HG03196 (cell line): ENCODE results near the gene CPAMD8.
"Not testable (repeated sequence)": the region's sequence is repeated elsewhere in the genome, so short reads cannot be mapped to it uniquely, and the experiment has no call there.

Experiments
- ATAC-seq: cut with Tn5 transposase; IDR thresholded peaks from one replicate; pipeline ENCODE4 v1.9.1; 2021; ENCODE audit not compliant: unreplicated experiment

The CPAMD8 gene

DNA sequence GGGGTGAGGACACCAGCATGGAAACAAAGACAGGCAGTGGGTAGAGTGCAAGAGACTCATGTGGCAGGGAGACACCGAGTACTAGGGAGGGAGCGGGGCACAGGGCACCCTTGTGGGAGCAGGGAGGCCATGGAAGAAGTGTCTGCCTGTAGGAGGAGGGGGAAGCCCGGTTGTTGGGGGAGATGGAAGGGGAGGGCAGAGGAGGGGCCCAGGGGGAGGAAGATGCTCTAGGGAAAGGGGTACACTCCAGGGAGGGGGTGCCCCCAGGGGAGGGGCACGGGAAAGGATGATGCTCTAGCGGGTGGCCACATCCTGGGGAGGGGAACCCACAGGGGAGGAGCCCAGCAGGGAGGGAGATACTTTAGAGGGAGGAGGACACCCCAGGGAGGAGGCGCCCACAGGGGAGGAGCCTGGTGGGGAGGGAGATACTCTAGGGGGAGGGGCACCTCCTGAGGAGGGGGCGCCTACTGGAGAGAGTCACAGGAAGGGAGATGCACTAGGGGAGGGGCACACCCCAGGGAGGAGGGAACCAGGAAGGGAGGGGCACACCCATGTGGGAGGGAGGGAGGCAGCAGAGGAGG, 24.9 kb downstream of the CPAMD8 start:
- ATAC-seq = no peak

DNA sequence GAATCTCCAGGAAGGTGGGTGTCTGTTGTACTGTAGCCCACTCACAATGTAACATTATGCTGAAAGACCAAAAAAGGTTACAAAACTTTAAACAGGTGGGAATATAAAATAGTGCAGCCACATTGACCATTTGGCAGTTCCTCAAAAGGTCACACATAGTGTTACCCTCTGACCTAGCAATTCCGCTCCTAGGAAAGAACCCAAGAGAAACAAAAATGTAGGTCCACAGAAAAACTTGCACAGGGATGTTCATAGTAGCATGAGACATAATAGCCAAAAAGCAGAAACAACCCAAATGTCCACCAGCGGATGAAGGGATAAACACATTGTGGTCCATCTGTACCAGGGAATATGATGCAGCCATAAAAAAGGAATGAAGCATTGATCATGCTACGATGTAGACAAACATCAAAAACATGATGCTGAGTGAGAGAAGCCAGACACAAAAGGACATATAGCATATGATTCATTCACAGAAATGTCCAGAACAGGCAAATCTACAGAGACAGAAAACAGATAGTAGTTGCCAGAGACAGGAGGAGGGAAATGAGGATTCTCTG, 27.9 kb downstream of the CPAMD8 start:
- ATAC-seq = no peak

DNA sequence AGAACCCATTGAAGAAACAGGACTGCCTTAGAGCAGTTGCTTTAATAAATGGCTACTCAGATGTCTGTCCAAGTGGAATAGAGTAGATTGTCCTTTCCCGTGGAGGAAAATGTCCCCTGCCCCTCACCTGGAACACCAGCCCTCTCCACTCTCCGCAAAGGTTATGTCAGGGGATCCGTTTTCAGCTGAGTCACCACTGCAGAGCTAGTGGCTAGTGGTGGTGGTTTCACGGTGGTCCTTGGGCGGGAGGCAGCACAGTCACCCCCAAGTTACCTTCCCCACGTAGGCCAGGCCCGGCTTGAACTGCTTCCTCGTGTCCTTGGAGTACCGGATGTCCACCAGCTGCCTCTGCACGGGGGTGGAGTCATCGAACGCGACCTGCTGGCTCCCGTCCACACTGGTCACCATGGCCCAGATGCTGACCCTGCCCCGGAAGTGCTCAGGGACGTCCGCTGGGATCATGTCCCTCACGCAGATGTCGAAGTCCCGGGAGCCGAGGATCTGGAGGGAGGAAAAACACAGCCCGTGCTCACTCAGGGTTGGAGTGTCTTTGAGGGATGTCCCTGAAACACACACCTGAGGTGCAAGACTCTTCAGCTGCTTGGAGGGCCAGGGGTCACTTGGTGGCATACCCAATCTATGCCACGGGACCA, 29.6 kb downstream of the CPAMD8 start:
- not testable (repeated sequence) for ATAC-seq

DNA sequence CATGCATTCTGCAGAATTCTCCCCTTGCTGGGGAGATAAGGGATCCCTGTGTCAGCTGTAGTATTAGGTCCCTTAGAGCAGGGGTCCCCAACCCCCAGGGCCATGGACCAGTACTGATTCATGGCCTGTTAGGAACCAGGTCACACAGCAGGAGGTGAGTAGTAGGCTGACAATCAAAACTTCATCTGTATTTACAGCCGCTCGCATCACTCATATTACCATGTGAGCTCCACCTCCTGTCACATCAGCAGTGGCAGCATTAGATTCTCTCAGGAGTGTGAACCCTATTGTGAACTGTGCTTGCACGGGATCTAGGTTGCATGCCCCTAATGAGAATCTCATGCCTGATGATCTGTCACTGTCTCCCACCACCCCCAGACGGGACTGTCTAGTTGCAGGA, 37.9 kb downstream of the CPAMD8 start:
- ATAC-seq = no peak

DNA sequence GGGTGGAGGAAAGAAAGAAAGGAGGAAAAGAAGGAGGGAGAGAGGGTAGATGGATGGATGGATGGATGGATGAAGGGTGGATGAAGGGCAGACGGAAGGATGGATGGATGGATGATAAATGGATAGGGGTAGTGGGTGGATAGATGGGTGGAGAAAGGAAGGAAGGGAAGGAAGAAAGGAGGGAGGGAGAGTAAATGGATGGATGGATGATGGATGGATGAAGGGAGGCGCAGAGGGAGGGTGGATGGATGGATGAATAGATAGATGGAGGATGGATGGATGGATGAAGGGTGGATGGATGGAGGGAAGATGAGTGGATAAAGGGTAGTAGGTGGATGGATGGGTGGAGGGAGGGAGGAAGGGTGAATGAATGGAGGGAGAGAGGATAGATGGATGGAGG, 41.2 kb downstream of the CPAMD8 start:
- ATAC-seq = no peak

DNA sequence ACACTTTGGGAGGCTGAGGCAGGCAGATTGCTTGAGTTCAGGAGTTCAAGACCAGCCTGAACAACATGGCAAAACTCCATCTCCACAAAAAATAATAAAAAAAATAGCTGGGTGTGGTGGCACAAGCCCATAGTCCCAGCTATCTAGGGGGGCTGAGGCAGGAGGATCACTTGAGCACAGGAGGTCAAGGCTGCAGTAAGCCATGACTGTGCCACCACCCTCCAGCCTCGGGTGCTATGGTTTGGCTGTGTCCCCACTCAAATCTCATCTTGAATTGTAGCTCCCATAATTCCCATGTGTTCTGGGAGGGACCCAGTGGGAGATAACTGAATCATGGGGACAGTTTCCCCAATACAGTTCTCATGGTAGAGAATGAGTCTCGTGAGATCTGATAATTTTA, 44.0 kb downstream of the CPAMD8 start:
- not testable (repeated sequence) for ATAC-seq

DNA sequence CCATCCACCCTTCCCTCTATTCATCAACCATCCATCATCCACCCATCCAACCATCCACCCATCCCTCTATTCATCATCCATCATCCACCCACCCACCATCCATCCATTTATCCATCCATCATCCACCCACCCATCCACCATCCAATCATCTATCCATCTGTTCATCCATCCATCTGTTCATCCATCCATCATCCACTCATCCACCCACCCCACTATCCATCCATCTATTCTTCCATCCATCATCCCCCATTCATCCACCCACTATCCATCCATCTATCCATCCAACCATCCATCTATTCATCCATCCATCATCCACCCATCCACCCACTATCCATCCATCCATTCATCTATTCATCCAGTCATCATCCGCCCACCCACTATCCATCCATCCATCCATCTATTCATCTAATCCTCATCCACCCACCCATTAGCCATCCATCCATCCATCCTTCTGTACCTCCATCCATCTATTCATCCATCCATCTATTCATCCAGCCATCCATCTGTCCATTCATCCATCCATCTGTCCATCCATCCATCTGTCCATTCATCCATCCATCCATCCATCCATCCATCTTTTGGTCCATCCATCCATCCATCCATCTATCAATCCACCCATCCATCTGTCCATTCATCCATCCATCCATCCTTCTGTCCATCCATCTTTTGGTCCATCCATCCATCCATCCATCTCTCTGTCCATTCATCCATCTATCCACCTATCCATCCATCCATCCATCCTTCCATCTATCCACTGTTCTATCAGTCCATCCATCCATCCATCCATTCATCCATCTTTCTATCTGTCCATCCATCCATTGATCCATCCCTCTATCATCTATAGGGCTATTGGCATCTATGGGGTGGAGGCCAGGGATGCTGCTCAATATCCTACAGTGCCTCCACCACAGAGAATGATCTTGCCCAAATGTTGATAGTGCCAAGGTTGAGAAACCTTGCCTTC, 47.5 kb downstream of the CPAMD8 start:
- no peak for ATAC-seq

DNA sequence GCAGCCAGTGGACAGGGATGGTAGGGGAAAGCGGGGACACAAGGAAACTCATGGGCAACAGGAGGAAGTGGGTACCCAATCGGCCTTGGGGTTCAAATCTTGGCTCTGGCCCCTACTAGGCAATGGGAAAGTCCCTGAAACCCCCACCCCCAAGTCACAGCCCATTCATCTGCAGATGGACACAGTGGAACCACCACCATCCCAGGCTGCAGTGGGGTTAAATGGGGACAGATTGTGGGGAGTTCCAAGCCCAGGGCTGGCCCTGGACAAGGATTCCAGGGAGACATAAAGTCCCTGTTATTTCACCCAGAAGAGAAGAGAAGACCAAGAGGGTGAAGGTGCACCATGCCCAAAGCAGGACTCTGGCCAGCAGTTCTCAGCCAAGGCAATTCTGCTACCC, 48.5 kb downstream of the CPAMD8 start:
- no peak for ATAC-seq

DNA sequence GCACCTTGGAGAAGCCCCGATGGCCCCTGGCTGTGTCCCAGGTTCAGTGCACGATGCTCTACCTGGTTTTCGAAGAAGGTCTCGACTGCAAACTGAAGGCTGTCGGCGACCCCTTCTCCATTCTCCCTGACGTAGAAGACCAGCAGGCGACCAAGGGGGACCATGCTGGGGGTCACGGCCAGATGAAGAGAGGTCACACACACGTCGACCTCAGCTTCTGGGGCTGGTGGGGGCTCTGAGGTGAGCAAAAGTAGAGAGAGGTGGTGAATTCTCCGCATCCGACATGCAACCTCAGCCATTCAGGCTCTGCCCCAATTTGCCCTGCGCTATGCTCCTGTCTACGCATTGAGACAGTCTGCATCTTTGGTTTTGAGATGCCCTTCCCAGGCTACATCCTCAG, 49.3 kb downstream of the CPAMD8 start:
- no peak for ATAC-seq

DNA sequence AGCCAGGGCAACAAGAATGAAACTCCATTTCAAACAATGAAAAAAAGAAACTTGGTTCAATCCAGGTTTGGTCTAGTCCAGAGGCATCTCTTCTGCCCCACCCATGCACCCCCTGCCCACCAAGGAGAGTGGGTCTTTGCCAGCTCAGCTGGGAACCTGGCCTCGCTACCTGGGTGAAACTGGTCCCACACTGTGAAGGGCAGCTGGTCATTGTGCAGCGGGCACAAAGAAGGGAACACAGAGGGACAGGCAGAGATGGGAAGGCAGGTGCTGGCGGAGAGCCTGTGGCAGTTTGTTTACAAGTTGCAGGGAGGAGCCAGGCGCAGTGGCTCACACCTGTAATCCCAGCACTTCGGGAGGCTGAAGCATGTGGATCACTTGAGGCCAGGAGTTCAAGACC, 50.2 kb downstream of the CPAMD8 start:
- no peak for ATAC-seq

DNA sequence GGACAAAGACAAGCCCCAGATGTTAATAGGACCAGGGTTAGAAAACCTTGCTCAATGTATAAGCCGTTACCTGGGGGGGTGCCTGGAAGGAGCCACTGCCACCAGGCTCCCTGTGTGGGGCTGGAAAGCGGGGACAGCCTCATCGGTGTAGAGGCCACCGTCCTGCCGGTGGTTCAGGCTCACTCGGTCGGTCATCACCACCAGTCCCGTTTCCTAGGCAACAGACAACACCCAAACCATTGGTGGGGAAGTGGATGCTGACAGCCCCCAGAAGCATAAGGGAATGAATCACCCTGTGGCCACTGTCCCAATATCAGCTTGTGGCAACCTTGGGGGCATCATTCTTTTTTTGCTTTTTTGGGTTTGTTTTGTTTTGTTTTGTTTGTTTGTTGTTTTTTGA, 55.8 kb downstream of the CPAMD8 start:
- no peak for ATAC-seq

DNA sequence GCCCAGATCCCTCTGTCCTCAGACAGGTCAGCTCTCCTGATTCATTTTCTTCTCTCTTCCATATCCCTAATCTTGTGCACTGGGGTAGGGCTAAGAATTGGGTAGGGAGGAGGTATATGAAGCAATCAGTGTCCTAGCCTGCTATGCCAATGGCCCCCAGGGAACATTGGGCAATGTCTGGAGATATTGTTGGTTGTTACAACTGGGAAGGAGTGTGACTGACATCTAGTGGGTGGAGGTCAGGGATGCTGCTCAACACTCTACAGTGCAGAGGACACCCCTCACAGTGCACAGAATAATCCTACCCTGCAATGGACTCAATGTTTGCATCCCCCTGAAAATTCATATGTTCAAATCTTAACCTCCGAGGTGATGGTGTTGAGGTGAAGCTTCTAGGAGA, 57.5 kb downstream of the CPAMD8 start:
- ATAC-seq = no peak

DNA sequence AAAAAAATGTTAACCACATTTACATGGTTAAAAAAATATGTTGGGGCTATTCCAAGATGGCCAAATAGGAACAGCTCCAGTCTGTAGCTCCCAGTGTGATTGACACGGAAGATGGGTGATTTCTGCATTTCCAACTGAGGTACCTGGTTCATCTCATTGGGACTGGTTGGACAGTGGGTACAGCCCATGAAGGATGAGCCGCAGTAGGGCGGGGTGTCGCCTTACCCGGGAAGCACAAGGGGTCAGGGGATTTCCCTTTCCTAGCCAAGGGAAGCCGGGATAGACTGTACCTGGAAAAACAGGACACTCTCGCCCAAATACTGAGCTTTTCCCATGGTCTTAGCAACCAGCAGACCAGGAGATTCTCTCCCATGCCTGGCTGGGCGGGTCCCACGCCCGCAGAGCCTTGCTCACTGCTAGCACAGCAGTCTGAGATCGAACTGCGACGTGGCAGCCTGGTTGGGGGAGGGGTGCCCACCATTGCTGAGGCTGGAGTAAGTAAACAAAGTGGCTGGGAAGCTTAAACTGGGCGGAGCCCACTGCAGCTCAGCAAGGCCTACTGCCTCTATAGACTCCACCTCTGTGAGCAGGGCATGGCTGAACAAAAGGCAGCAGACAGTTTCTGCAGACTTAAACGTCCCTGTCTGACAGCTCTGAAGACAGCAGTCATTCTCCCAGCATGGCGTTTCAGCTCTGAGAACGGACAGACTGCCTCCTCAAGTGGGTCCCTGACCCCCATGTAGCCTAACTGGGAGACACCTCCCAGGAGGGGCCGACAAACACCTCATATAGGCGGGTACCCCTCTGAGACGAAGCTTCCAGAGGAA, 65.4 kb downstream of the CPAMD8 start:
- ATAC-seq = not testable (repeated sequence)

DNA sequence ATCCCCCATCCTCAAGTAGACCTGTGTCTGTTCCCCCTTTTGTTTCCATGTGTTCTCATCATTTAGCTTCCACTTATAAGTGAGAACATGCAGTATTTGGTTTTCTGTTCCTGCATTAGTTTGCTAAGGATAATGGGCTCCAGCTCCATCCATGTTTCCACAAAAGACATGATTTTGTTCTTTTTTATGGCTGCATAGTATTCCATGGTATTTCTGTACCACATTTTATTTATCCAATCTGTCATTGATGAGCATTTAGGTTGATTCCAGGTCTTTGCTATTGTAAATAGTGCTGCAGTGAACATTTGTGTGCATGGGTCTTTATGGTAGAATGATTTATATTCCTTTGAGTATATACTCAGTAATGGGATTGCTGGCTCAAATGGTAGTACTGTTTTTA, 68.3 kb downstream of the CPAMD8 start:
- ATAC-seq = not testable (repeated sequence)

DNA sequence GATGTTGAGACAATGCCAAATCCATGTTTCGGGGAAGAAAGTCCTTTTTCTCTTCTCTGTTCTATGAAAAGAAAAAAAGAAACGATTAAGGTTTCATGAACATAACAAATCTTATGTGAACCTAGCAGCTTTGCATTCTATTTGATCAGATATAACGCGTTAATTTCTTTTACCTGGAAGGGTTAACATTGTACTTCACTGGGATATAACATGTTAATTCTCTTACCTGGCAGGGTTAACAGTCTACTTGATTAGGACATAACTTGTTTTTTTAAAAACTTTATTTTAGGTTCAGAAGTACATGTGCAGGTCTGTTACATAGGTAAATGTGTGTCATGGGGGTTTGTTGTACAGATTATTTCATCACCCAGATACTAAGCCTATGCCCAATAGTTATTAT, 68.8 kb downstream of the CPAMD8 start:
- ATAC-seq = no peak

DNA sequence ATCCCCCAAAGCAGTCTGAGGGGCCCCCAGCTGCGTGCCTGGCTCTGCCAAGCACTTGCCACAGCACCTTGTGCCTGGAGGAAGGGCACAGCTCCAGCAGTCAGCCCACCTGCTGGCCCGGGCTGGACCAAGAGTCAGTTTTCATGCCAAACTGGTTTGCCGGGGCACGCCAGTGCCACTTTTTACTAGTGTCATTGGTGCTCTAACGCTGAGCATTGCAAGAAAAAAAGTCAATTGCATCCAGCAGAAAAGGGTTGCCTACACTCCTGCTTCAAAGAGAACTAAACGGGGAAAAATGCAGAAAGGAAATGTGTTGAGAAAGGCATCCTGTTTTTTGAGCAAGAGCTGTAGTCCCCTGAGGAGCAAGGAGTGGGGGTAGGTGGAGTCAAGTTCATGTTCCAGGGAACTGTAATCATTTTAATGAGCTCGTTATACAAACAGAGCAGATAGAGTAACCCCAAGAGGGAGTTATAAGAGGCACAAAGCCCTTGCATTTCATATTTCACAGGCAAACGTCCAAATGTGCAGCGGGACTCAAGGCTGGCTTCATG, 69.4 kb downstream of the CPAMD8 start:
- no peak for ATAC-seq

DNA sequence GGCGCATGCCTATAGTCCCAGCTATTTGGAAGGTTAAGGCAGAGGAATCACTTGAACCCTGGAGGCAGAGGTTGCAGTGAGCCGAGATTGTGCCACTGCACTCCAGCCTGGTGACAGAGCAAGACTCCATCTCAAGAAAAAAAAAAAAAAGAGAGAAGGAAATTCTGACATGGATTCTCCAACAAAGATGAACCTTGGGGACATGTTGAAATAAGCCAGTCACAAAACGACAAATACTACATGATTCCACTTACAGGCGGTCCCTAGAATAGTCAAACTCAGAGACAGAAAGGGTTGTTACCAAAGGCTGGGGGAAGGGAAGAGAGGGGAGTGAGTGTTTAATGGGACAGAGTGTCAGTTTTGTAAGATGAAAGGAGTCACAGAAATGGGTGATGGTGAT, 71.4 kb downstream of the CPAMD8 start:
- ATAC-seq = no peak

DNA sequence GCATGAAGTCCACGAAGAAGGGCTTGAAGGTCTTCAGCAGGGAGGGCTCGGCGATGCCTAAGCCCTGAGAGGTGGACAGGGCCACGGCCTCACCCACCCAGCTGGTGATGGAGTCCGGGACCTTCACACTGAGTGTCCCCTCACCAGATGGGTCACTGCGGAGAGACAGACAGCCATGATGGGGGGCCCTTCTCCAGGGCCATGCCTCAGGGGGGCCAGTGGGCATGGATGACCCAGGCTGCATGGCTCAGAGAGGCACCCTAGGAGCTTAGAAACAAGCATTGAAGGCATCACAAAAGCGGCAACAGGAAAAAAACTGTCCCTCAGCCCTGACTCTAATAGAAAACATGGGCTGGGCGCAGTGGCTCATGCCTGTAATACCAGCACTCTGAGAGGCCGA, 74.6 kb downstream of the CPAMD8 start:
- ATAC-seq = no peak

DNA sequence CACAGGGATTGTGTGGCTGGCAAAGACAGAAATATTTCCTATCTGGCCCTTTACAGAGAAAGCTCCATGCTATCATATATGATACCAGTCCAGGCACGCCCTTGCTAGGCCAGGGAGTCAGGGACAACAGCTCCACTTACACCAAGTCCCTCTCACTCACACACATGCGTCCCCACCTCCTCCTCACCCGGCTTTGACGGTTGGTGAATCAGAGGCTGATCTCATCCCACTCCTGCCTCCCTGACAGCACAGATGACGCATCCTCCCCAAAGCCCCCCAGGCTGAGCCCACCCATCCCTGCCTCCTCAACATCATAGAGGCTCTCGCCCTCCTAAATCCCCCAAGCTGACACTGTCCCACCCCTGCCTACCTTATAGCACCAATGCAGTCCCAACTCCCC, 75.1 kb downstream of the CPAMD8 start:
- no peak for ATAC-seq

DNA sequence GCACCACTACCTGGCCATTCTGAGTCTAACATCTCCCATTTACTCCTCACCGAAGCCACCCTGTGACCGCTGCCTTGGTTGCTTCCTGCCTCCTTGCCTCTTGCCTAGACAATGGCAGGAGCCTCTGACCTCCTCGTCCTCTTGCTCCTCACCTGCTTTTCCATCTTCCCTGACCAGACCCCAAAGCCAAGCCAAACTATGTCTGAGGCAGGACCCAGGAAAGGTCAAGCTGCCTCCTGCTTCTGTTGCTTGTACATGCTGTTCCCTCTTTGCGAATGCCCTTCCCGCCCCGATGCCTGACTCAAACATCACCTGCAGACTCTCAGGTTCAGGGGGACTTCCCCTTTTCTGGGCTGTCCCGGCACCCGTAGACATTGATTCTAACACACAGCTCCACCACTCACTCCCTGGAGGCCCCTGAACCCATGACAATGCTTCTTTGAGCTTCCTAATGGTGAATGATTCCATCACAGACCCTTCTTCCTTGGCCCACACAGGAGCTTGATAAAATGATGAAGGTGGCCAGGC, 77.0 kb downstream of the CPAMD8 start:
- ATAC-seq = no peak
